Ovary (tissue), 9 donors: ENCODE results near the gene CRYBA2. TPM values are rescaled to one million over a fixed set of nuclear protein-coding genes. Genes with fewer than 3 reads are reported as not detected.

Experiments
- DNase-seq, 5 donors: peaks; one replicate each; pipeline ENCODE4 v3.0.0-alpha.2; 2019 to 2020
- H3K27ac ChIP-seq, 2 donors: fragments of 200-600 bp; one replicate each; pipeline versions ENCODE4 v1.5.1 to v1.8.0; 2019 to 2022
- H3K27me3 ChIP-seq: fragments of 200-600 bp; one replicate; pipeline ENCODE4 v1.8.0; 2022
- H3K36me3 ChIP-seq: fragments of 200-600 bp; sonication (generic); one replicate; pipeline ENCODE4 v1.5.1; 2019
- H3K4me1 ChIP-seq: one replicate; pipeline ENCODE4 v1.8.1; 2013; ENCODE audit warnings: mild to moderate bottlenecking, moderate library complexity; ENCODE audit not compliant: insufficient read depth
- H3K4me3 ChIP-seq: fragments of 200-600 bp; sonication (generic); one replicate; pipeline ENCODE4 v1.5.1; 2017
- H3K9me3 ChIP-seq, 2 donors: fragments of 200-600 bp in 1 of 2; sonication (generic) in 1 of 2; one replicate each; pipeline versions ENCODE4 v1.5.1 to v1.8.1; 2013 to 2019; ENCODE audit warnings: mild to moderate bottlenecking in 1 of 2, moderate library complexity in 1 of 2
- EP300 ChIP-seq: sonication (generic); formaldehyde crosslinking; IDR thresholded peaks from one replicate; pipeline ENCODE4 v1.6.1; 2017; ENCODE audit warnings: antibody characterized with exemption
- POLR2A ChIP-seq: fragments of 450-650 bp; IDR thresholded peaks from one replicate; pipeline ENCODE4 v1.6.1; 2017; ENCODE audit warnings: antibody characterized with exemption, mild to moderate bottlenecking, moderate library complexity
- WGBS, 3 donors: extraction: QIAGEN DNeasy Blood & Tissue Kit in 1 of 3; methylation state at CpG; one replicate each; pipeline versions ENCODE4 v1.1.5 to v1.1.7; 2013 to 2017; 5-methylcytosine and 5-hydroxymethylcytosine counted together
- intact Hi-C, 4 donors: fragments of 100-400 bp; cut with DNase I; formaldehyde crosslinking; loops; one replicate each; pipeline versions ENCODE4 v1.11.0 to v1.15.1; 2022 to 2023
- polyA plus RNA-seq, 2 donors: library from polyadenylated mRNA; stranded (reverse); fragments of 200-250 nt in 1 of 2; fragments of 350-450 nt in 1 of 2; fragmentation: Illumina TruSeq in 1 of 2; extraction: RNeasy Lipid Tissue Mini Kit (QIAGEN cat#74804) in 1 of 2; gene quantifications; one replicate each; pipeline ENCODE4 v1.2.3, GENCODE V29; 2013 to 2014
- total RNA-seq, 7 donors: library from RNA; depleted of rRNA in 2 of 7; stranded (reverse); fragments of >200 nt in 2 of 7; fragmentation: NEBNext Ultra II Directional in 3 of 7; extraction: Animal tissue kit (Norgen Biotek cat#: 25700) in 3 of 7; gene quantifications; one replicate each; pipeline versions ENCODE4 v1.1.0 to v1.2.4, GENCODE V29; 2016 to 2023
- TF ChIP-seq, protein P1 (sequence below), 3 donors: fragments of 450-650 bp in 2 of 3; fragments of 200-600 bp in 1 of 3; IDR thresholded peaks; one replicate each; pipeline versions ENCODE4 v1.5.1 to v1.8.0; 2016 to 2022; ENCODE audit warnings: antibody characterized with exemption in 3 of 3, mild to moderate bottlenecking in 1 of 3
- donor health status: DM: no; HTN: no; CAD: no; lungs with moderate emphysema.
- donor health status: DM: no; HTN: no; CAD: no.
- donor health status: Bipolar disorder and iron deficiency.
- donor health status: DM: yes; HTN: yes; CAD: no.
- donor health status: DM: no; HTN: no; CAD: no.
- donor health status: DM: yes; HTN: yes; CAD: no.

The CRYBA2 gene
- total and polyA plus RNA-seq, 9 donors: not detected

DNA sequence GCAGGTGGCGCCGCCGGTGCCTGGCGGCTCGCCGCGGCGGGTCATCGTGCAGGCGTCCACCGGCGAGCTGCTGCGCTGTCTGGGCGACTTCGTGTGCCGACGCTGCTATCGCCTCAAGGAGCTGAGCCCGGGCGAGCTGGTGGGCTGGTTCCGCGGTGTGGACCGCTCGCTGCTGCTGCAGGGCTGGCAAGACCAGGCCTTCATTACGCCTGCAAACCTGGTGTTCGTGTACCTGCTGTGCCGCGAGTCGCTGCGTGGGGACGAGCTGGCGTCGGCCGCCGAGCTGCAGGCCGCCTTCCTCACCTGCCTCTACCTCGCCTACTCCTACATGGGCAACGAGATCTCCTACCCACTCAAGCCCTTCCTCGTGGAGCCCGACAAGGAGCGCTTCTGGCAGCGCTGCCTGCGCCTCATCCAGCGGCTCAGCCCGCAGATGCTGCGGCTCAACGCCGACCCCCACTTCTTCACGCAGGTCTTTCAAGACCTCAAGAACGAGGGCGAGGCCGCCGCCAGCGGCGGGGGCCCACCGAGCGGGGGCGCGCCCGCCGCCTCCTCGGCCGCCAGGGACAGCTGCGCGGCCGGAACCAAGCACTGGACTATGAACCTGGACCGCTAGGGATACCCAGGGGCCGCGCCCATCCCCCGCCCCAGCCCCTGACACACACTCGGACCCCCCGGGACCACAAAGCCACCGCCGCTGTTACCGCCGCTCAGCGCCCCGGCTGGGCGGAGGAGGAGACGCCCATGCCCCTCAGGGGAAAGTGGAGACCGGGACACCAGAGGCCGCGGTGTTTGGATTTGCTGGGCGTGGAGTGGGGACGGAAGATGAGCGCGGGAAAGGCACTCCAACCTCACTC, 32.7 kb downstream of the CRYBA2 start:
- Histone ChIP-seq H3K27ac (no peak overlapping the region), H3K4me3 (no peak overlapping the region)
- 1 to 3% (median 2%) methylated on average over 65 to 87 of the region's 87 CpGs for WGBS, 3 donors

DNA sequence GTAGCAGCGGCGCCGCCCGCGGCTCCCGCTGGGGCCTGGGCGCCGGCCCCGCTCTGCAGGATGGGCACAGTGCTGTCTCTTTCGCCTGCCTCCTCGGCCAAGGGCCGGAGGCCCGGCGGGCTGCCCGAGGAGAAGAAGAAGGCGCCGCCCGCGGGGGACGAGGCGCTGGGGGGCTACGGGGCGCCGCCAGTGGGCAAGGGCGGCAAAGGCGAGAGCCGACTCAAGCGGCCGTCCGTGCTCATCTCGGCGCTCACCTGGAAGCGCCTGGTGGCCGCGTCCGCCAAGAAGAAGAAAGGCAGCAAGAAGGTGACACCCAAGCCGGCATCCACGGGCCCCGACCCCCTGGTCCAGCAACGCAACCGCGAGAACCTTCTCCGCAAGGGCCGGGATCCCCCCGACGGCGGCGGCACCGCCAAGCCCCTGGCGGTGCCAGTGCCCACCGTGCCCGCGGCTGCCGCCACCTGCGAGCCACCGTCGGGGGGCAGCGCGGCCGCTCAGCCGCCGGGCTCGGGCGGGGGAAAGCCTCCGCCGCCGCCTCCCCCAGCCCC, 33.4 kb downstream of the CRYBA2 start:
- Histone ChIP-seq H3K4me1 (no peaks in the 10 kb centered on the region), H3K36me3 (no peaks in the 10 kb centered on the region), H3K27me3 (no peaks in the 10 kb centered on the region), H3K9me3 (peaks cover 0 to 7% of the 10 kb centered on the region in 2 donors), H3K27ac (no peak overlapping the region), H3K4me3 (peak overlapping the region; percentile 15)
- no peak for DNase-seq
- 1 to 3% (median 1%) methylated on average over 41 to 67 of the region's 67 CpGs for WGBS, 3 donors
- intact Hi-C loops: no loop called here
- no peak for TF ChIP-seq EP300
- TF ChIP-seq POLR2A: no peak
- TF ChIP-seq, protein P1, sequence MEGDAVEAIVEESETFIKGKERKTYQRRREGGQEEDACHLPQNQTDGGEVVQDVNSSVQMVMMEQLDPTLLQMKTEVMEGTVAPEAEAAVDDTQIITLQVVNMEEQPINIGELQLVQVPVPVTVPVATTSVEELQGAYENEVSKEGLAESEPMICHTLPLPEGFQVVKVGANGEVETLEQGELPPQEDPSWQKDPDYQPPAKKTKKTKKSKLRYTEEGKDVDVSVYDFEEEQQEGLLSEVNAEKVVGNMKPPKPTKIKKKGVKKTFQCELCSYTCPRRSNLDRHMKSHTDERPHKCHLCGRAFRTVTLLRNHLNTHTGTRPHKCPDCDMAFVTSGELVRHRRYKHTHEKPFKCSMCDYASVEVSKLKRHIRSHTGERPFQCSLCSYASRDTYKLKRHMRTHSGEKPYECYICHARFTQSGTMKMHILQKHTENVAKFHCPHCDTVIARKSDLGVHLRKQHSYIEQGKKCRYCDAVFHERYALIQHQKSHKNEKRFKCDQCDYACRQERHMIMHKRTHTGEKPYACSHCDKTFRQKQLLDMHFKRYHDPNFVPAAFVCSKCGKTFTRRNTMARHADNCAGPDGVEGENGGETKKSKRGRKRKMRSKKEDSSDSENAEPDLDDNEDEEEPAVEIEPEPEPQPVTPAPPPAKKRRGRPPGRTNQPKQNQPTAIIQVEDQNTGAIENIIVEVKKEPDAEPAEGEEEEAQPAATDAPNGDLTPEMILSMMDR (IDR thresholded peaks at IDR 0.05): no peak

More for the DNA sequence above, 32.7 kb downstream of the CRYBA2 start:
- TF ChIP-seq, protein P1 (IDR thresholded peaks at IDR 0.05): no peak
- TF ChIP-seq EP300 (no peak), POLR2A (no peak)
- Histone ChIP-seq H3K36me3 (no peaks in the 10 kb centered on the region), H3K9me3 (peaks cover 0 to 7% of the 10 kb centered on the region in 2 donors), H3K4me1 (no peaks in the 10 kb centered on the region), H3K27me3 (no peaks in the 10 kb centered on the region)
- DNase-seq: no peak
- intact Hi-C loops: no loop called here

DNA sequence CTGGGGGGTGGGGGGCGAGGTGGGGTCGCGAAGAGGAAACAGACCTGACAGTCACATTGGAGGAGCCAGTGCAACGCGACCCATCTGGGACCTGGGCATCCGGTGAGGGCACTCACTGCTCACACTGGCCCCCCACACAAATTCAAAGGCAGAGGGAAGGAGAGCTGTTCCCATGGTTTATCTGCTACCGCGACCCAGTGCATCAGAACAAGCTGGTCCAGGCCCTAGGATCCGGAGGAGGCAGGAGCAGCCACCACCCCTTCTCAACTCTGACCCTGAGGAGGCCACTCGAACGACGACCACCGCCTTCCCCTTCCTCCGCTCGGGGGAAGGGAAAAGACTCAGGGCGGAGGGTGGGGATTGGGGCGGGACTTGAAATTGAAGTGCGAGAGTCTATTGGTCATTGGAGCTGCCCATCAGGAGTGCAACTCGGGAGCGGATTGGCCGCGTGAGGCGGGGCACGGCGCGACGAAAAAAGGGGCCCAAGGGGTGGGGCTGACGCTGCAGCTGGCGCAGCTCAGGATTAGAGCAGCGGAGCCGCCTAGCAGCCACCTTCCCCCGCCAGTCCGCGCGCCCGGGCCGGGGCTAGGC, 34.0 kb downstream of the CRYBA2 start, which contains the start of gene CDK5R2:
CDK5R2 (plus strand) TSS at position 526 of the 591 bp plus-strand sequence. CDS start 155 bp downstream, outside the sequence.
- WGBS, 3 donors: 1 to 2% (median 2%) methylated on average over 31 to 37 of the region's 37 CpGs
- Histone ChIP-seq H3K4me1 (no peaks in the 10 kb centered on the region), H3K4me3 (peak within 1 kb of the TSS; percentile 15), H3K9me3 (peaks cover 0 to 7% of the 10 kb centered on the region in 2 donors), H3K27ac (no peak within 1 kb of the TSS), H3K36me3 (no peaks in the 10 kb centered on the region), H3K27me3 (no peaks in the 10 kb centered on the region)
- TF ChIP-seq EP300 (no peak), POLR2A (no peak)
- TF ChIP-seq, protein P1 (IDR thresholded peaks at IDR 0.05): no peak
- peak in 2 of 5 donors; percentile 44 to 58 for DNase-seq
- intact Hi-C loops: no loop called here

DNA sequence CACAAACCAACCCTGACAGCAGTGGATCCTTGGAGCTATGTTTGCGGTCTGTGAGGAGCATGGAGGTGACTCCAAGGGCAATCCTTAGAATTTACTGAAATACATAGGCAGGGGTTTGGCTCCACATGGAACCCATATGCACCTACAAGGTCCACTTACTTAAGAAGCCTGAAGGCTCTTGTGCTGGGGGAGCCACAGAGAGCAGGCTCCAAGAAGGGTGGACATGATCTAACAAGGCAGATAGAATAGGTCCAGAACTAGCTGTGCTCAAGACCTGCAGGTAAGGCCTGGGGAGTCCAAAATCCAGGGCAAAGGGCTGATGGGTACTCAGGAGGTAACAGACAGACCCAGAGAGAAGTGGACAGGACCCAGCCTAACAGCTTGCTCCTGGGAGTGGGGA, 34.9 kb downstream of the CRYBA2 start:
- WGBS, 3 donors: 73 to 80% (median 79%) methylated on average over 1 of the region's 1 CpG
- no peaks in the 10 kb centered on the region for H3K27me3 ChIP-seq
- no peaks in the 10 kb centered on the region for H3K36me3 ChIP-seq
- no peak overlapping the region for H3K27ac ChIP-seq
- intact Hi-C loops: no loop called here
- DNase-seq: no peak
- peaks cover 0 to 7% of the 10 kb centered on the region in 2 donors for H3K9me3 ChIP-seq
- no peak for TF ChIP-seq POLR2A
- TF ChIP-seq, protein P1 (IDR thresholded peaks at IDR 0.05): no peak
- TF ChIP-seq EP300: no peak
- H3K4me1 ChIP-seq: no peaks in the 10 kb centered on the region
- H3K4me3 ChIP-seq: no peak overlapping the region
